HUDEP-2 (cell line): ENCODE measurements around the gene EED.

ENCODE experiments used
- DNase-seq, 76 experiments: peaks; one replicate each; lab custom pipeline; 2025; ENCODE audit not compliant: unreplicated experiment in 76 of 76; lab: John Stamatoyannopoulos, UW

Gene EED

DNA sequence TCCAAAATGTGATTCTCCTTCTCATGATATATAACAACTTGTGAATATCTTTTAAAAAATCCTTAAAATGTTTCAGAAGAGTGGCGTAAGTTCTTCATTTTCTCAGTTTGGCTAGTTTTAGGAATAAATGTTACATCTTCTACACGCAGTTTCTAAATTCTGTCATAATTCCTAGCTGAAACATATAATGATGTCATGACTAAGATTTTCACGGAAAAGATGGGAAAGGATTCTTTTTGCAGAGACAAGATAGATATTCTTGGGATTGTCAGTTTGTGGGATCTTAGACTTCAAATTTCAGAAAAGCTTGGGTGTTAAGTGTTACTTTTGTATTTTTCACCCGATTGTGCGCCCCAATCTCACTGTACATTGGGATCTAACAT, 1.7 kb downstream of the EED start:
- no peak for DNase-seq

DNA sequence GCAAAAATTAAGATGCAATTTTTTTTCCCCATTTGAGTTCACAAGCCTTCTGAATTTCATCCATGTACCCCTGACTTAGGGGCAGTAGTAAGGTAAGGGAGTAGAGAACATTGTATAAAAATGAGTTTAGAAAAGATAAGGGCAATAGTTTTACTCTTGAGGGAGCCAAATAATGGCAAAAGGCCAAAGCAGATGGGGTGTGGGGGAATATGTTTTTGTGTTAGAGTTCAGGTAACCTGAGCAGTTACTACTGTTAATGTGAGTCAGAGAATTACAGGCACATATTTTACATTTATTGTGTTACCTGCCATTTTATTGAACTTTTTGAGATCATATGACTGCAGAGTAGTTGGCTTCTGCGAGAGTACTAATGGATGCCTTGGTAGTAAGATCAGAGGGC, 3.1 kb downstream of the EED start:
- peak in 22 of 76 experiments; percentile 6 to 55 (median 24) for DNase-seq

DNA sequence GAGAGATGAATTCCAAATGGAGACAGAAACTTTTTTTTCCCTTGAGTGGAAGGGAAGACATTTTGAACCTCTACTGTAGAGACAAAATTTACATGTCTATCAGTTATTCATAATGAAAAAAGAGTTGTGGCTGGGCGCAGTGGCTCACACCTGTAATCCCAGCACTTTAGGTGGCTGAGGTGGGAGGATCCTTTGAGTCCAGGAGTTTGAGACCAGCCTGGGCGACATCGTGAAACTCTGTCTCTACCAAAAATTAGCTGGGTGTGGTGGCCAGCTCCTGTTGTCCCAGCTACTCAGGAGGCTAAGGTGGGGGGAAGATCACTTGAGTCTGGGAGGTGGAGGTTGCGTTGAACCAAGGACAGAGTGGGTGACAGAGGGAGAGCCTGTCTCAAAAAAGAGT, 4.1 kb downstream of the EED start:
- no peak for DNase-seq

DNA sequence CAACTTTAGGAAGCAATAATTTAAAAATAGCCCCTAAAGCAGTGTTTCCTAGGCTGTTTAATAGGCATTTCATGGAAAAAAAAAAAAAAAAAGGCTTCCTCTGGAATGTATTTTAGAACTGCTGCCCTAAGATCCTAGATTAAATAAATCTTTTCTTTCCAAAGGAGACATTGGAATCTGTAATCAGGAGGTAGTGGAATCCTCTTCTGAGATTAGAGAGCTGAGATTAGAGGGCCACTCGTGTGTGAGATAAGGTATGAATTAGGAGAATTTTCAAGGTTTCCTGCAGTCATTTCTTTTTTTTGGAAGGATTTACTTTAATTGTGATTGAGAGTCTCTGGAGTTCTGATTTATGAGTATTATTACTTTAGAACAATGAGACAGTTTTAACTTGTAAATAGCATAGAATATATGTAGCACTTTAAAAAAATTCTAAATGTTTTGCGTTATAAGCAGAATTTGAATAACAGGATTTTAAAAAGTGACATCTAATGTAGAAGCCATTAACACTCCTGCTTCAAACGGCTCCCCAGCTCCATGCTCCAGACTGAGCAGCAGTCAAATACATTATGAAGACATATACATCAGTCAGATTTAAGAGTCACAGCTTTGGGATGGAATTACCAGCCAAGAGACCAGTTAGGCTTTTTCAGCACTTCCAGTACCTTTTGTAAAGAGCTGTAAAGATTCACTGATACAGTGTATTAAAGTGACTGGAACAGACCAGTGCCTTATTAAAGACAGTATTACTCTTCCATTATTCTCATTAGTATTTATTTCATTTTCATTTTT, 5.0 kb downstream of the EED start:
- DNase-seq = no peak

DNA sequence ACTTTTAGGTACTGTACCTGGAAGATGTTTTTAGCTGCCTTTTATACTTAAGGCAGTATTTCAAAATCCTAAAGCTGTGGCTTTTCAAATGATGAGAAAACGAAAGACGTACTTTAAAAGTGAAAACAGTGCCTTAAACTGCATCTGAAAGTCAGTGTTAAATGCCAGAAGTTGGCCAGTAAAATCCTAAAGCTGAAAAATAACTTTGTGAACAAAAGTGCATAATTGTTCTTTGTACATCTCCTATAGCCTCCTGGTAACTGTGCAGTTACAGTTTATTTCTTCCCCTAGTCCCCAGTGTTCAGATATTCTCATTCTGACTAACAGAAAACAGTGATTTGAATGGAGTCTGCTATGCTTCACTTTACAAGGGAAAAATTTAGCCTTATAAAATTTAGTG, 6.8 kb downstream of the EED start:
- no peak for DNase-seq

DNA sequence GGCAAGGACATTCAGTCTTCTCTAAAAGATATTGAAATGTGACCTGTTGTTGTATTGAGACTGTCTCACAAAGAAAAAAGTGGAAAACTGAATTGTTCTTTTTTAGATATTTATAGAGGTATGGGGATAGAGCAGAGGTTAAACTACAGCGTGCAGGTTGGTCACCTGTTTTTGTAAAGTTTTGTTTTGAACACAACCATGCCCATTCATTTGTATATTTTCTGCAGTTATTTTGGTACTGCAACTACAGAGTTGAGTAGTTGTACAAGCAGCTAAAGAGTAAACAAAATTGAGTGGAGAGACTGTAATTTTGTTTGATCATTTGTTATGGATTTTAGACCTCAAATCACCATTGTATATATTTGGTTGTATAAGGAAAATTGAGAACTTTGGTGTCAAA, 11.3 kb downstream of the EED start:
- DNase-seq = no peak

DNA sequence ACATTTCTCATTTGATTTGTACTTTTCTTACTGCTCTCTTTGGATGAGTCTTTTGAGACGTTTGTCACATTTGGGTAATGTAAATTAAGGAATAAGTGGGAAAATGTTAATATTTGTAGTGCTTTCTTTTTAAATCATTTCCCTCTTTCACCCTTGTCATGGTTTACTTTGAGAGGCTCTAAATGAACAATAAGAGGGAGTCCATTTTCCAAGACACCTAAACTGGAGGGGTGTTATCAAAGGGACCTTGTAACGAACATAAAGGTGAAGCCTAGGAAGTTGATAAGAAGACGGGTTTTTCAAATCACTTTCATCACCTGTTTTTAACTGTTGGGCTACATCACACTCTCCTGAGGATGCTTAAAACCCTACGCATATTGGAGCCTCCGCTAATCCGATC, 12.1 kb downstream of the EED start:
- DNase-seq = no peak

DNA sequence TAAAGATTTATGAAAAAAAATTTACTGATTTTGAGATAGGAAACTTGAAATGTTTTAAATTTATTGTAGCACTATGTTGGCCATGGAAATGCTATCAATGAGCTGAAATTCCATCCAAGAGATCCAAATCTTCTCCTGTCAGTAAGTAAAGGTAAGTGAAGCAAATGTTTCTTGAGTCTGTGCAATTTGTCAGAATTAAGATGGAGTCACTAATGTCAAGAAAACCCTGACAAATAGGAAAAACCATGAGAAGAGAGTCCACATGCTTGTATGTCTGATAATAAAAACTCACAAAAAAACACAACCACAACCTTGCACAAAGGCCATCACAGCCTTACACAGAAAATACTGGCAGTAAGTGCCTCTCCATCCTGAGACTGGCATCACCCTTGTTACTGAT, 12.9 kb downstream of the EED start:
- no peak for DNase-seq

DNA sequence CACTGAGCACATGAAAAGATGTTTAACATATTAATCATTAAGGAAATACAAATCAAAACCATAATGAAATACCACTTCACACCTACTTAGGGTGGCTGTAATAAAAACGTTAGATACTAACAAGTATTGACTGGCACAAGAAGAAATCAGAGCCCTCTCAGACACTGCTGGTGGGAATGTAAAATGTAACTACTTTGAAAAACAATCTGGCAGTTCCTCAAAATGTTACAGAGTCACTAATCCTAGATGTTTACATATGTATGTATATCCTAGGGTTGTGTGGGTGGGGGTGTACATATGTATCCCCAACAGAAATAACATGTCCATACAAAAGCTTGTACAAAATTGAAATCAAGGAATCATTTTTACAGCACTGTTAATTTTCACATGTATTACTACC, 15.2 kb downstream of the EED start:
- DNase-seq = no peak

DNA sequence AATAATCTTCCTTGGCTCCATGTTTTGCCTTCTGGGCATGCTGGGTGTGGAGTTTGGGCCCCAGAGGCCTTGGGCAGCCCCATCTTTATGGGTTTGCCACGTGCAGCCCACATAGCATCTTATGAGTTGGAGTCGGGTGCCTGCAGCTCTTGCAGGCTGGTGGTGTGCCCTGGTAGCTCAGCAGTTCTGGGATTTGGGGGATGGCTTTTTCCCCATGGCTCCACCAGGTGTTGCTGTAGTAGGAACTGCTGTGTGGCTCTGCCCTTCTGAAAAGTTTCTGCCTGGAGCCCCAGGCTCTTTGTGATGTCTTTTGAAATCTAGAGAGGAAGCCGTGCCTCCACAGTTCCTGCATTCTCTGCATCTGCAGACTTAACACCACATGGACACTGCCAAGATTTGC, 16.8 kb downstream of the EED start:
- DNase-seq = no peak

DNA sequence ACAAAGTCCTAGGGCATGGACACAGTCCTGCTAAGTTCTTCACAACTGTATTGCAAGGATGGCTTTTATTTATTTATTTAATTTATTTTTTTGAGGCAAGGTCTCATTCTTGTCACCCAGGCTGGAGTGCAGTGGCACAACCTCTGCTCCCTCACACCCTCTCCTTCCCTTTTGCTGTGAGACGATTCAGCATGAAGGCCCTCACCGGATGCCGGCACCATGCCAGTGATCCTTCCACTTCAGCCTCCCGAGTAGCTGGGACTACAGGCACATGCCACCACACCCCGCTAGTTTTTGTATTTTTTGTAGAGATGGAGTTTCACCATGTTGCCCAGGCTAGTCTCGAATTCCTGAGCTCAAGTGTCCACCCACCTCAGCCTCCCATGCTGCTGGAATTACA, 17.8 kb downstream of the EED start:
- DNase-seq = no peak

DNA sequence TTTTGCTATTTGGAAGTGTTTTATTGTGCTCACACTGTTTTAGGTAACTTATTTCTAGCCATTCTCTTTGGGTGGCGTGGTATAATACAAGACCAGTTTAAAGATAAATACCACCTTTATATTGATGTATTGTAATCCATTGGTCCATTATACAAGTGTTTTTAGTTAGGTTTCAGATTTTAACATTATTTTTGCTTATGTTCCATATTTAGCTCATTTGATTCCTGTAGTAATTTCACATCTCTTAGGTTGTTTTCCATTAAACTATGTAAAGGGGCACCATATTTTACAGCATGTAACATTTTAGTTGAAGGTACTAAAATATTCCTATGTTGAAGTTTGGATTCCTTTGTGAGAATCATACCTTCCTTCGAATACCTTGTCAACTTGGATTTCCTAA, 20.1 kb downstream of the EED start:
- DNase-seq = no peak

DNA sequence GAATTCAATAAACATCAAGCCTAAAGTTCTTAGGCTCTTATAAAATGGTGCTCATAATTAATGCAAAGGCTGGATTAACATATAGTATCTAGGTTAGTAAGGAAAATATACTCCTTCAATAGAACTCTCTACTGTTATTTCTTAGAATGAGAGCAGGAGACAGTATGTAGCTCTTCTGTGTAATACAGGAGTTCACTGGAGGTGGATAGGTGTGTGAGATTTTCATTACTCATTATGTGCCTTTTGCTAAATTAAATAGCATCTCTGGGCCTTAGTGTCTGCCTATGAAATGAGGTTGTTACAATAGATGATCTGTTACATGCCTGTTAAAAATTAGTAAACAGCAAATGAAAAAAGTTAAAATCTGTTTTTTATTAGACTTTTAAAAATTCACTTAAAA, 20.6 kb downstream of the EED start:
- DNase-seq = no peak

DNA sequence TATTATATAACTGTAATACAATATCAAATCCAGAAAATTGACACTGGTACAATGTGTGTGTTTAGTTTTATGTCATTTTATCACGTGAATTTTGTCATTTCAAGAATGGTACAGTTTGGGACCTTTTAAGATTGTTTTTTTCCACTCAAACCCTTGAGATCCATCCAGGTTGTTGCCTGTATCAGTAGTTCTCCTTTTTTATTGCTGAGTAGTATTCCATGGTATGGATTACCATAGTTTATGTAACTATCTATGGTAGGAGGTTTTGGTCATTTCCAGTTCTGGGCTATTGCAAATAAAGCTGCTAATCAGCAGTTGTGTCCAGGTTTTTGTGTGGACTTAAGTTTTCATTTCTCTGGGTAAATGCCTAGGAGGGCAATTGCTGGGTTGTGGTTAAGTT, 25.1 kb downstream of the EED start:
- DNase-seq = no peak

DNA sequence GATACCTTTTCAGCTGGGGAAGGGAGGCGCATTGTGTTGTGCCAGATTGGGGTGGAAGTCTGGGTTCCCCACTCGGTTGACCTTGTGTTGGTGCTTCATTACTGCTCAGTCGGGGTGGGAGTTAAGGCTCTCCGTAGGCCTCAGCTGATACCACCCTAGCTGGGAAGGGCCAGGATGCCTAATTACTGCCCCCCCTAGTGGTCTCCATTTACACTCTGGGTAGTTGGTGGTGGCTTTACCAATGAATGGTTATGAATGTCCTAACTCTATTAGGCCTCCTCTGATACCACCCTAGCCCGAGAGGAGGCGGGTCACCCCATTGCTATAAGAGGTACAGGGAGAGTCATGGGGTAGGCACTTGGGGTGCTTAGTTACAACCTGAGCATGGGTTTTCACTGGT, 29.9 kb downstream of the EED start:
- DNase-seq = peak in 2 of 76 experiments; percentile 5 to 8

DNA sequence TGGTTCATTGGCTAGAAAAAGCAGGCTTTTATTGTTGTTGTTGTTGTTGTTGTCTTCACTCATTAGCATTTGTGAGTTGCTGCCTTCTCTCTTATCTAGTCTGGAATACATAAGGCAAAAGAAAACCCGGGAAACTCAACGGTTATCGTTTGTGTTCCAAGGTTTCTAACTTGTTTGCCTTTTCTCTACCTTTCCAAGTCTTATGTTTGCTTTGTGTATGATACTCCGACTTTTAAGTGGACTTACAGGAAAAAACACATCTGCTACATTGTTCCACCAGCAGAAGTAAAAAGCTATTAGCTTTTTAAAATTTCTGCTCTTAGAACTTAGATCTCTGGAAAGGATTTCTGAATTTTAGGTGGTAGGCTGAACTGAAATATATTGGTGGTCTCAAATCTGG, 30.4 kb downstream of the EED start:
- DNase-seq = no peak

DNA sequence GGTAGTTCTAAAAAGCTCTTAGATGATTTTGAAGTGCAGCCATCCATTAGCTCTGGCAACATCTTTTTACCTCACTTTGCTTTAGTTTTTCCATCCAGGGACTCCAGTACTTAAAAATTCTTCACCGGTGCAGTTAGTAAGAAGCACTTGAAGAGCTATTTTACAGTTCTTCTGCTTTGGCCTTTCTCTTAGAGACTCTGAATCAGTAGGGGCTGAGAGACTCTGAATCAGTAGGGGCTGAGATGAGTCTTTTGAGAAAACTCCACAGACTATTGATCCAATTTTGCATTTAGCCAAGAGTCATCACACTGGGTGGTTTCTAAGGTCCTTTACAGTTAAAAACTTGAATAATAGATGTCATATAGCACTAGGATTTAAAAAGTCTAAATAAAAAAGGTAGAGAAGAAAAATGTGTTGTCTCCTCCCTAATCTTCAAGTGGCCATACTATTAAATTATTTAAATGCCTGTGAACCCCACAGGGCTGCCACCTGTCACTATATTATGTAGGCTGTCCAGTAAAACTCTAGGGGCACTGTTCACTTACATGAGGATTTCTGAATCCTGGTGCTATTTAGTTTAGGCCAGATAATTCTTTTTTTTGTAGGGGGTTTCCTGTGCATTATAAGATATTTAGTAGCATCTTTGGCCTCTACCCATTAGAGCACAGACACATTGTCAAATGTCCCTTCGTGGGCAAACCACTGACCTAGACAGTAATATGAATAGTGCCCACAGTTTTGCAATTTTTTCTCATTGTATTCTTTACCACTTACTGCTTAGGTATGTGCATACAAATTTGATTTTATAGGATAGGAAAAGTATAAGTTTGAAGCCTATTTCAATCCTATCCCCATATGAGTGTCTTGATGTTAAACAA, 31.2 kb downstream of the EED start:
- DNase-seq = no peak

DNA sequence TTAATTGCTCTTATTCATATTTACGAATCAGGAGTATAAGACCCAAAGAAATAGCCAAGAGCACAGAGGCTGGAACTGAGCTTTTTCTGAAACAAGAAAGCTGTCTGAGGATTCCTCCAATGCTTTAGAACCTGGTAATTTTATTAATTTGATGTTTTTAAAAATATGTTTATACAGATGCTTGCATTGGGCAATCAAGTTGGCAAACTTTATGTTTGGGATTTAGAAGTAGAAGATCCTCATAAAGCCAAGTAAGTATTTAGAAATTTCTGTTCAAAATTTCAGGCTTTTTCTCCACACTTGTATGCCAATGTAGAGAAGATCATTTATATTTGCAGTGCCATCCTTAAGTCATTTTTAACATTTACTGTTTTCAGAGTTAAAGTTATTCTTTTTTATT, 33.2 kb downstream of the EED start:
- no peak for DNase-seq

DNA sequence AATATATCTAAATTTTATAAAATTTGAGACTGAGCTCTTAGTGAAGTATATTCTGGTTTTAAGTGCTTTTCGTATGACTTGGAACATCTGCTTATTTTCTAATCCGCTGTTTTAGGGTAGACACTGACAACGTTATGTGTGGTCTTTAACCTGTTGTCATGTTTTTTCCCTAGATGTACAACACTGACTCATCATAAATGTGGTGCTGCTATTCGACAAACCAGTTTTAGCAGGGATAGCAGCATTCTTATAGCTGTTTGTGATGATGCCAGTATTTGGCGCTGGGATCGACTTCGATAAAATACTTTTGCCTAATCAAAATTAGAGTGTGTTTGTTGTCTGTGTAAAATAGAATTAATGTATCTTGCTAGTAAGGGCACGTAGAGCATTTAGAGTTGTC, 33.7 kb downstream of the EED start:
- no peak for DNase-seq

DNA sequence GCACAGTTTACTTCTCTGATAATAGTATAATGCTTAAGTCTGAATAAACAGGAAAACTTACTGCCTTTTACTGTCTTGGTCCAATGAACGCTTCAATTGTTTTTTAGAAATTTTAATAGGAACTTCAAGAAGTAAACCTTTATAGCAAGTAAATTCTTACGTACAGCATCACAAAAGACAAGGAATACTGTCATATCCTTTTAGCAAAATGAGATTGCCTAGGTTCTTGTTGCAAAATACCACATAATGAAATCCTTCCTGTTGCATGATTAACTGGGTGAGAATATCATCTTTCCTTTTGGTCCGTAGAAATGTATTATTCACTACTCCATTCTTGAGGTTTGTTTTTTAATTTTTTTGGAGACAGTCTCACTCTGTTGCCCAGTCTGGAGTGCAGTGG, 35.2 kb downstream of the EED start:
- DNase-seq = no peak

DNA sequence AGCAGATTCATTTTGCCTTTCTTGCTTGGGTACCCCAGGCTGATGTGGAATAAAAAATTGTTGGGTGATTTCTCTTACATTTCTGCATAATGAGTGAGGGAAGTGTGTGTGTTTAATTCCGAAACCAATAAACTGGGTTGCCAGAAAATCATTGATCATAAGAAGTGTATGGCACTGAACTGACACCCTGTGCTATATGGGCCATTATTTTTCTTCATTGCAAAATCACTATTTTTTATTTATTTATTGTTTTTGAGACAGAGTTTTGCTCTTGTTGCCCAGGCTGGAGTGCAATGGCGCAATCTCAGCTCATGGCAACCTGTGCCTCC, 42.9 kb downstream of the EED start:
- DNase-seq = no peak

DNA sequence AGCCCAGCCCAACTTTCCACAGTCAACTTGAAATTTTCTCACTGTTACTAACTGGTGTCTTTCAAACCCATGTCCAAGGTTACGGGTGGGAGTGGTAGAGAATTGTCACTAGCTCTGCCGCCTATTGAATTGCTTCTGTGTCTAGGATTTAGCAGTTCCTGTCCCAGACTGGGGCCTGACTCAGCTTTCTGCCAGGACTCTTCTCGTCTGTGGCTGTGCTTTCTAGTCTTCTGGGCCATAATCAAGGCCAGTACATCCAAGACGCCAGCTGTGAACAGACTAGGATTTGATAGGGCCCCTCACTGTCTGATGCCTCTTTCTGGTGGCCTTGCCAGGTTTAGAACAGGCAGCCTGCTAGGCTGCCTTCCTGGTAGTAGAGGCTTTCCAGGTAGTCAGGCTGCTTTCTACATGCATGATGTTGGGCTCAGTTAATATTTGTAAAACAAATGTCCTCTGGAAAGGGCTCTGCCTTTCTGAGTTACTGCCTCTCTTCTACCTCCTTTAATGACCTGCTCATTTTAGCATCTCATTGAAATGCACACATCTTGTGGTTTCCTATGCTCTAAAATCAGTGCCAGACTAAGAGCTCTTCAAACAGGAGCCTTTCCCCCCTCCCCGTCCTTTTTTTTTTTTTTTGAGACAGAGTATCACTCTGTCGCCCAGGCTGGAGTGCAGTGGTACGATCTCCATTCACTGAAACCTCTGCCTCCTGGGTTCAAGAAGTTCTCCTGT, 44.4 kb downstream of the EED start:
- DNase-seq = peak in 3 of 76 experiments; percentile 5 to 20 (median 18)
